H1 (cell line): Measurements from ENCODE around the gene CD4. TPM values are rescaled to one million over a fixed set of nuclear protein-coding genes. Genes with fewer than 3 reads are reported as not detected.

Experiments used
- HDAC2 ChIP-seq, 2 experiments: fragments of 300-600 bp in 1 of 2; sonication (generic) in 1 of 2; IDR thresholded peaks; 2 replicates each; pipeline ENCODE4 v1.6.1; 2011 to 2012; ENCODE audit warnings: low read depth in 2 of 2, low read length in 2 of 2, mild to moderate bottlenecking in 2 of 2, moderate library complexity in 2 of 2, borderline replicate concordance in 1 of 2, inconsistent platforms in 1 of 2
- polyA plus RNA-seq, 7 experiments: library from polyadenylated mRNA; depleted of rRNA in 3 of 7; stranded (reverse) in 5 of 7; unstranded in 2 of 7; fragments of >200 nt in 5 of 7; fragments of 200-250 nt in 2 of 7; gene quantifications; 1 replicate in 5 of 7; 2 replicates in 1 of 7; 4 replicates in 1 of 7; pipeline versions ENCODE4 v1.2.1 to v1.2.3, GENCODE V29; 2011 to 2013; ENCODE audit warnings: missing spikeins in 2 of 7, mixed read lengths in 2 of 7
- total RNA-seq: library from RNA; stranded (reverse); fragmentation: NEBNext Ultra II Directional; extraction: Animal tissue kit (Norgen Biotek cat#: 25700); gene quantifications from 2 replicates; pipeline ENCODE4 v1.2.1, GENCODE V29; 2021

Gene CD4
- total and polyA plus RNA-seq, 2 of the 8 experiments (the other 6 are each of a cell fraction or from before 2014, with no cell fraction given) = 3.4 to 5.1 TPM

- no peak for TF ChIP-seq HDAC2 (IDR thresholded peaks at IDR 0.05; ENCODE audit: borderline replicate concordance in 1 of 2, low read depth in 2 of 2, low read length in 2 of 2)
Observed at GRCh38 chr12:6779708-6780432, 9.5 kb upstream of the CD4 start (continued).
